IMR-90 (cell line): ENCODE measurements around the gene SIX4. TPM values are rescaled to one million over a fixed set of nuclear protein-coding genes. Genes with fewer than 3 reads are reported as not detected.

Experiments
- ATAC-seq: fragments of 200-7000 bp; cut with Tn5 transposase; 2 replicates; pipeline ENCODE4 v1.9.1; 2020; ENCODE audit warnings: low read depth, mild to moderate bottlenecking, moderate library complexity
- BruUV-seq: library from RNA; stranded (reverse); fragments of 400-500 nt; replicated peaks from 2 replicates; lab custom pipeline; 2021; lab: Mats Ljungman, UMichigan
- CTCF ChIA-PET: fragments of 300-600 bp; formaldehyde crosslinking; extraction: SDS; loops from one replicate; lab custom pipeline; 2021; ENCODE audit warnings: antibody characterized with exemption; lab: Yijun Ruan, JAX
- POLR2A ChIA-PET: fragments of 300-600 bp; sonication (Branson Sonifier 250); formaldehyde crosslinking; loops from one replicate; lab custom pipeline; 2022; ENCODE audit warnings: antibody characterized with exemption; ENCODE audit not compliant: unreplicated experiment; lab: Charles Lee
- DNase-seq: peaks from one replicate; pipeline ENCODE4 v3.0.0; 2013
- H2AFZ ChIP-seq: replicated peaks from 2 replicates; pipeline ENCODE3; 2013; ENCODE audit warnings: low read length, mild to moderate bottlenecking; ENCODE audit not compliant: poor library complexity
- H2AK5ac ChIP-seq: 2 replicates; pipeline ENCODE4 v1.6.1; 2013; ENCODE audit warnings: low read depth, low read length, inconsistent platforms
- H2AK9ac ChIP-seq: replicated peaks from 2 replicates; pipeline ENCODE3; 2013; ENCODE audit warnings: mild to moderate bottlenecking, low read depth, low read length, moderate library complexity; ENCODE audit not compliant: poor library complexity
- H2BK120ac ChIP-seq: 2 replicates; pipeline ENCODE4 v1.6.1; 2013; ENCODE audit warnings: low read depth, low read length, inconsistent platforms
- H2BK15ac ChIP-seq: 3 replicates; pipeline ENCODE4 v1.6.1; 2013; ENCODE audit warnings: low read depth, low read length, inconsistent platforms
- H2BK20ac ChIP-seq: 2 replicates; pipeline ENCODE4 v1.6.1; 2013; ENCODE audit warnings: low read depth, mild to moderate bottlenecking, inconsistent platforms, low read length, moderate library complexity
- H2BK5ac ChIP-seq: 2 replicates; pipeline ENCODE4 v1.6.1; 2013; ENCODE audit warnings: mild to moderate bottlenecking, low read depth, low read length, inconsistent platforms; ENCODE audit not compliant: poor library complexity, severe bottlenecking
- H3K14ac ChIP-seq: replicated peaks from 2 replicates; pipeline ENCODE4 v1.6.1; 2013; ENCODE audit warnings: low read depth, low read length, inconsistent platforms
- H3K18ac ChIP-seq: 2 replicates; pipeline ENCODE4 v1.6.1; 2013; ENCODE audit warnings: low read depth, low read length, control low read depth
- H3K23ac ChIP-seq: 2 replicates; pipeline ENCODE4 v1.6.1; 2013; ENCODE audit warnings: low read depth, low read length, inconsistent platforms
- H3K27ac ChIP-seq: 2 replicates; pipeline ENCODE4 v1.5.1; 2013; ENCODE audit warnings: mild to moderate bottlenecking, control low read depth, low read length; ENCODE audit not compliant: insufficient read depth
- H3K27me3 ChIP-seq: 2 replicates; pipeline ENCODE4 v1.6.1; 2013; ENCODE audit warnings: low read length; ENCODE audit not compliant: control insufficient read depth, insufficient read depth
- H3K36me3 ChIP-seq: 2 replicates; pipeline ENCODE4 v1.6.1; 2013; ENCODE audit warnings: low read length, mixed read lengths; ENCODE audit not compliant: control insufficient read depth, insufficient read depth
- H3K4ac ChIP-seq: 2 replicates; pipeline ENCODE4 v1.6.1; 2013; ENCODE audit warnings: low read depth, low read length, inconsistent platforms
- H3K4me1 ChIP-seq: 2 replicates; pipeline ENCODE4 v1.6.1; 2013; ENCODE audit warnings: low read length, mixed read lengths; ENCODE audit not compliant: control insufficient read depth, insufficient read depth
- H3K4me2 ChIP-seq: 2 replicates; pipeline ENCODE4 v1.6.1; 2013; ENCODE audit warnings: low read depth, mild to moderate bottlenecking, control low read depth, low read length, moderate library complexity
- H3K4me3 ChIP-seq: 2 replicates; pipeline ENCODE4 v1.5.1; 2013; ENCODE audit warnings: low read depth, mild to moderate bottlenecking, control low read depth, low read length, moderate library complexity; ENCODE audit not compliant: insufficient read depth
- H3K56ac ChIP-seq: 2 replicates; pipeline ENCODE4 v1.6.1; 2013; ENCODE audit warnings: low read length, inconsistent platforms; ENCODE audit not compliant: insufficient read depth; ENCODE audit errors: extremely low read depth
- H3K79me1 ChIP-seq, 2 experiments: 2 replicates each; pipeline ENCODE4 v1.6.1; 2013; ENCODE audit warnings: low read length in 2 of 2, inconsistent platforms in 1 of 2, low read depth in 1 of 2
- H3K9ac ChIP-seq: 2 replicates; pipeline ENCODE4 v1.6.1; 2013; ENCODE audit warnings: low read depth, low read length, control low read depth
- H3K9me1 ChIP-seq: 2 replicates; pipeline ENCODE4 v1.6.1; 2013; ENCODE audit warnings: low read length, inconsistent platforms; ENCODE audit not compliant: insufficient read depth
- H3K9me3 ChIP-seq: 2 replicates; pipeline ENCODE4 v1.6.1; 2013; ENCODE audit warnings: low read length; ENCODE audit not compliant: control insufficient read depth, insufficient read depth
- H4K20me1 ChIP-seq: 2 replicates; pipeline ENCODE4 v1.6.1; 2013; ENCODE audit warnings: low read length, inconsistent platforms; ENCODE audit not compliant: insufficient read depth
- H4K5ac ChIP-seq: 2 replicates; pipeline ENCODE4 v1.6.1; 2013; ENCODE audit warnings: mild to moderate bottlenecking, low read depth, low read length, control low read depth
- H4K8ac ChIP-seq, 2 experiments: 2 replicates each; pipeline ENCODE4 v1.6.1; 2013; ENCODE audit warnings: low read depth in 2 of 2, low read length in 2 of 2, control low read depth in 1 of 2, inconsistent platforms in 1 of 2
- H4K91ac ChIP-seq: 2 replicates; pipeline ENCODE4 v1.6.1; 2013; ENCODE audit warnings: low read depth, low read length, inconsistent platforms; ENCODE audit not compliant: insufficient read depth
- CEBPB ChIP-seq: IDR thresholded peaks from 2 replicates; pipeline ENCODE4 v1.6.1; 2012; ENCODE audit warnings: low read depth, low read length, improper control_type of control experiment
- CHD1 ChIP-seq: IDR thresholded peaks from 2 replicates; pipeline ENCODE4 v1.6.1; 2012; ENCODE audit warnings: low read depth, low read length, improper control_type of control experiment
- CTCF ChIP-seq: conservative IDR thresholded peaks from 2 replicates; pipeline ENCODE4 v1.5.1; 2012; ENCODE audit warnings: mild to moderate bottlenecking, low read depth, low read length, improper control_type of control experiment
- ELK1 ChIP-seq: fragments of 150-350 bp; IDR thresholded peaks from 2 replicates; pipeline ENCODE4 v1.6.1; 2016; ENCODE audit warnings: low read depth, mild to moderate bottlenecking, low read length, moderate library complexity, borderline replicate concordance
- MAFK ChIP-seq: IDR thresholded peaks from 2 replicates; pipeline ENCODE4 v1.6.1; 2012; ENCODE audit warnings: low read depth, low read length, improper control_type of control experiment
- MAZ ChIP-seq: IDR thresholded peaks from 2 replicates; pipeline ENCODE4 v1.6.1; 2012; ENCODE audit warnings: low read depth, mild to moderate bottlenecking, low read length, improper control_type of control experiment, moderate library complexity, borderline replicate concordance
- MXI1 ChIP-seq: IDR thresholded peaks from 2 replicates; pipeline ENCODE4 v1.6.1; 2012; ENCODE audit warnings: low read depth, mild to moderate bottlenecking, low read length, moderate library complexity, borderline replicate concordance
- NFE2L2 ChIP-seq: fragments of 150-350 bp; IDR thresholded peaks from 2 replicates; pipeline ENCODE4 v1.6.1; 2016; ENCODE audit warnings: low read depth, mild to moderate bottlenecking, low read length
- RAD21 ChIP-seq: IDR thresholded peaks from 2 replicates; pipeline ENCODE4 v1.6.1; 2012; ENCODE audit warnings: low read length, improper control_type of control experiment
- RCOR1 ChIP-seq: IDR thresholded peaks from 2 replicates; pipeline ENCODE4 v1.6.1; 2012; ENCODE audit warnings: mild to moderate bottlenecking, low read length, improper control_type of control experiment; ENCODE audit not compliant: insufficient replicate concordance
- RFX5 ChIP-seq: IDR thresholded peaks from 2 replicates; pipeline ENCODE4 v1.8.0; 2012; ENCODE audit warnings: low read depth, mild to moderate bottlenecking, low read length, moderate library complexity
- WGBS, 2 experiments: methylation state at CpG; one replicate each; pipeline versions ENCODE4 v1.1.5 to v1.1.7; 2013; ENCODE audit warnings: missing lambda C conversion rate in 2 of 2; ENCODE audit not compliant: insufficient read length in 1 of 2; ENCODE audit errors: extremely low coverage in 2 of 2; 5-methylcytosine and 5-hydroxymethylcytosine counted together
- dilution Hi-C: fragments of 300-500 bp; cut with HindIII; formaldehyde crosslinking; loops from one replicate; pipeline ENCODE4 v1.14.3; 2018; ENCODE audit warnings: low sequenced_read_pairs; ENCODE audit not compliant: unreplicated experiment
- in situ Hi-C: fragments of 300-500 bp; cut with MboI; formaldehyde crosslinking; loops from 3 replicates; pipeline ENCODE4 v1.14.3; 2019; ENCODE audit warnings: low sequenced_read_pairs, inconsistent platforms, mixed read lengths
- intact Hi-C: fragments of 100-400 bp; cut with micrococcal nuclease; formaldehyde crosslinking; loops from 2 replicates; pipeline ENCODE4 v1.10.0; 2022
- polyA plus RNA-seq, 3 experiments: library from polyadenylated mRNA; depleted of rRNA; stranded (reverse); fragments of >200 nt; gene quantifications; 2 replicates each; pipeline ENCODE4 v1.2.3, GENCODE V29; 2012; ENCODE audit warnings: low replicate concordance in 1 of 3
- total RNA-seq: library from RNA; depleted of rRNA; stranded (reverse); fragments of >200 nt; gene quantifications from 2 replicates; pipeline ENCODE4 v1.2.3, GENCODE V29; 2012

The SIX4 gene
- total and polyA plus RNA-seq, 2 of the 4 experiments (the other 2 are of a cell fraction): 7.1 to 42.7 TPM

- no peak for TF ChIP-seq CTCF
- TF ChIP-seq RCOR1: no peak
- no peak for TF ChIP-seq CHD1
- no peak for TF ChIP-seq RFX5
Observed at GRCh38 chr14:60720391-60720790, 3.8 kb downstream of the SIX4 start (continued).

GRCh38 chr14:60713513-60713912 is 10.6 kb downstream of the SIX4 start:
- Histone ChIP-seq H4K20me1 (peaks cover 30% of the 10 kb centered on the region), H2AFZ (no peak overlapping the region), H3K9ac (no peak overlapping the region), H4K5ac (no peak overlapping the region), H3K23ac (no peak overlapping the region), H3K4me3 (no peak overlapping the region), H2AK5ac (no peak overlapping the region), H2BK15ac (no peak overlapping the region), H3K4me2 (no peak overlapping the region), H2BK20ac (no peak overlapping the region), H3K4me1 (peaks cover 2% of the 10 kb centered on the region; the same call in 1 of the 2 replicates), H3K9me1 (peaks cover 3% of the 10 kb centered on the region; the same call in 1 of the 2 replicates), H4K8ac (no peak overlapping the region), H2AK9ac (no peak overlapping the region), H3K56ac (no peak overlapping the region), H3K27ac (no peak overlapping the region), H2BK120ac (no peak overlapping the region), H3K18ac (no peak overlapping the region), H3K14ac (no peak overlapping the region), H4K91ac (no peak overlapping the region), H3K36me3 (peaks cover 15% of the 10 kb centered on the region), H3K27me3 (no peaks in the 10 kb centered on the region), H3K4ac (no peak overlapping the region), H3K9me3 (no peaks in the 10 kb centered on the region), H3K79me1 (peaks cover 23 to 36% of the 10 kb centered on the region in 2 experiments), H2BK5ac (no peak overlapping the region)
- ChIA-PET POLR2A (no interaction called here), CTCF (no interaction called here)
- 91% methylated on average over 6 of the region's 6 CpGs; no CpG with 5 or more reads in 1 of the 2 experiments for WGBS, 2 experiments
- intact Hi-C loops: no loop called here
- no peak for ATAC-seq
- no peak for DNase-seq
- dilution Hi-C loops: no loop called here
- TF ChIP-seq MAFK (no peak), MXI1 (no peak), MAZ (no peak), NFE2L2 (no peak), CEBPB (no peak), CTCF (no peak), CHD1 (no peak), RAD21 (no peak), ELK1 (no peak)
- no TSS peak for BruUV-seq
- in situ Hi-C loops: no loop called here
